ENCODE results near the gene VANGL2.

Gene VANGL2

GRCh38 chr1:160361814-160362167 lies 38.6 kb upstream of the VANGL2 start:
- no peaks in the 10 kb centered on the region for H3K4me1 ChIP-seq (ENCODE audit: control insufficient read depth, insufficient read depth, low read length, poor library complexity, severe bottlenecking)
- no peaks in the 10 kb centered on the region for H3K27me3 ChIP-seq (replicated peaks; ENCODE audit: control insufficient read depth, insufficient read depth, low read length, poor library complexity, severe bottlenecking)
- H3K27ac ChIP-seq (ENCODE audit: insufficient read depth, low read length, poor library complexity, severe bottlenecking): no peak overlapping the region
- H3K4me3 ChIP-seq (ENCODE audit: insufficient read depth, low read depth, low read length, poor library complexity, severe bottlenecking): no peak overlapping the region
- peaks cover 24% of the 10 kb centered on the region for H3K36me3 ChIP-seq (ENCODE audit: control insufficient read depth, insufficient read depth, low read length)
- no peaks in the 10 kb centered on the region for H3K9me3 ChIP-seq (ENCODE audit: control insufficient read depth, low read length)
- no peak for DNase-seq

- Histone ChIP-seq H3K27ac (ENCODE audit: insufficient read depth, low read length, poor library complexity, severe bottlenecking) (no peak overlapping the region), H3K9me3 (ENCODE audit: control insufficient read depth, low read length) (no peaks in the 10 kb centered on the region), H3K27me3 (replicated peaks; ENCODE audit: control insufficient read depth, insufficient read depth, low read length, poor library complexity, severe bottlenecking) (no peaks in the 10 kb centered on the region), H3K4me3 (ENCODE audit: insufficient read depth, low read depth, low read length, poor library complexity, severe bottlenecking) (no peak overlapping the region), H3K36me3 (ENCODE audit: control insufficient read depth, insufficient read depth, low read length) (peaks cover 18% of the 10 kb centered on the region), H3K4me1 (ENCODE audit: control insufficient read depth, insufficient read depth, low read length, poor library complexity, severe bottlenecking) (no peaks in the 10 kb centered on the region)
- no peak for DNase-seq
These were observed 38.0 kb upstream of the VANGL2 start for GRCh38 chr1:160362168-160362957.

GRCh38 chr1:160363010-160363409 lies 37.4 kb upstream of the VANGL2 start:
- H3K9me3 ChIP-seq (ENCODE audit: control insufficient read depth, low read length): no peaks in the 10 kb centered on the region
- no peak overlapping the region for H3K4me3 ChIP-seq (ENCODE audit: insufficient read depth, low read depth, low read length, poor library complexity, severe bottlenecking)
- no peaks in the 10 kb centered on the region for H3K27me3 ChIP-seq (replicated peaks; ENCODE audit: control insufficient read depth, insufficient read depth, low read length, poor library complexity, severe bottlenecking)
- DNase-seq: no peak
- no peaks in the 10 kb centered on the region for H3K4me1 ChIP-seq (ENCODE audit: control insufficient read depth, insufficient read depth, low read length, poor library complexity, severe bottlenecking)
- peaks cover 11% of the 10 kb centered on the region for H3K36me3 ChIP-seq (ENCODE audit: control insufficient read depth, insufficient read depth, low read length)
- H3K27ac ChIP-seq (ENCODE audit: insufficient read depth, low read length, poor library complexity, severe bottlenecking): no peak overlapping the region

GRCh38 chr1:160363951-160364735 lies 36.2 kb upstream of the VANGL2 start:
- H3K27ac ChIP-seq (ENCODE audit: insufficient read depth, low read length, poor library complexity, severe bottlenecking): no peak overlapping the region
- no peaks in the 10 kb centered on the region for H3K4me1 ChIP-seq (ENCODE audit: control insufficient read depth, insufficient read depth, low read length, poor library complexity, severe bottlenecking)
- H3K27me3 ChIP-seq (replicated peaks; ENCODE audit: control insufficient read depth, insufficient read depth, low read length, poor library complexity, severe bottlenecking): no peaks in the 10 kb centered on the region
- no peak overlapping the region for H3K4me3 ChIP-seq (ENCODE audit: insufficient read depth, low read depth, low read length, poor library complexity, severe bottlenecking)
- no peak for DNase-seq
- H3K36me3 ChIP-seq (ENCODE audit: control insufficient read depth, insufficient read depth, low read length): peaks cover 6% of the 10 kb centered on the region
- no peaks in the 10 kb centered on the region for H3K9me3 ChIP-seq (ENCODE audit: control insufficient read depth, low read length)

- H3K4me3 ChIP-seq (ENCODE audit: insufficient read depth, low read depth, low read length, poor library complexity, severe bottlenecking): no peak overlapping the region
- no peaks in the 10 kb centered on the region for H3K4me1 ChIP-seq (ENCODE audit: control insufficient read depth, insufficient read depth, low read length, poor library complexity, severe bottlenecking)
- peaks cover 4% of the 10 kb centered on the region for H3K36me3 ChIP-seq (ENCODE audit: control insufficient read depth, insufficient read depth, low read length)
- no peak for DNase-seq
- H3K9me3 ChIP-seq (ENCODE audit: control insufficient read depth, low read length): no peaks in the 10 kb centered on the region
- H3K27ac ChIP-seq (ENCODE audit: insufficient read depth, low read length, poor library complexity, severe bottlenecking): no peak overlapping the region
- no peaks in the 10 kb centered on the region for H3K27me3 ChIP-seq (replicated peaks; ENCODE audit: control insufficient read depth, insufficient read depth, low read length, poor library complexity, severe bottlenecking)
These were observed 35.0 kb upstream of the VANGL2 start for GRCh38 chr1:160365325-160365724.

GRCh38 chr1:160366731-160367515 lies 33.4 kb upstream of the VANGL2 start, which contains the start of gene NHLH1:
TSS of gene NHLH1 (plus strand) at chr1:160367071. CDS start at chr1:160370732, 3,661 bp downstream.
- Histone ChIP-seq H3K9me3 (ENCODE audit: control insufficient read depth, low read length) (no peaks in the 10 kb centered on the region), H3K27me3 (replicated peaks; ENCODE audit: control insufficient read depth, insufficient read depth, low read length, poor library complexity, severe bottlenecking) (no peaks in the 10 kb centered on the region), H3K27ac (ENCODE audit: insufficient read depth, low read length, poor library complexity, severe bottlenecking) (no peak within 1 kb of the TSS), H3K4me1 (ENCODE audit: control insufficient read depth, insufficient read depth, low read length, poor library complexity, severe bottlenecking) (no peaks in the 10 kb centered on the region), H3K36me3 (ENCODE audit: control insufficient read depth, insufficient read depth, low read length) (no peaks in the 10 kb centered on the region), H3K4me3 (ENCODE audit: insufficient read depth, low read depth, low read length, poor library complexity, severe bottlenecking) (no peak within 1 kb of the TSS)
- DNase-seq: no peak

GRCh38 chr1:160367516-160367900 lies 32.9 kb upstream of the VANGL2 start:
- H3K4me1 ChIP-seq (ENCODE audit: control insufficient read depth, insufficient read depth, low read length, poor library complexity, severe bottlenecking): no peaks in the 10 kb centered on the region
- H3K4me3 ChIP-seq (ENCODE audit: insufficient read depth, low read depth, low read length, poor library complexity, severe bottlenecking): no peak overlapping the region
- H3K36me3 ChIP-seq (ENCODE audit: control insufficient read depth, insufficient read depth, low read length): no peaks in the 10 kb centered on the region
- H3K27me3 ChIP-seq (replicated peaks; ENCODE audit: control insufficient read depth, insufficient read depth, low read length, poor library complexity, severe bottlenecking): no peaks in the 10 kb centered on the region
- no peak for DNase-seq
- no peaks in the 10 kb centered on the region for H3K9me3 ChIP-seq (ENCODE audit: control insufficient read depth, low read length)
- H3K27ac ChIP-seq (ENCODE audit: insufficient read depth, low read length, poor library complexity, severe bottlenecking): no peak overlapping the region

- no peak for DNase-seq
- H3K9me3 ChIP-seq (ENCODE audit: control insufficient read depth, low read length): no peaks in the 10 kb centered on the region
- H3K36me3 ChIP-seq (ENCODE audit: control insufficient read depth, insufficient read depth, low read length): no peaks in the 10 kb centered on the region
- no peaks in the 10 kb centered on the region for H3K4me1 ChIP-seq (ENCODE audit: control insufficient read depth, insufficient read depth, low read length, poor library complexity, severe bottlenecking)
- H3K27ac ChIP-seq (ENCODE audit: insufficient read depth, low read length, poor library complexity, severe bottlenecking): no peak overlapping the region
- H3K4me3 ChIP-seq (ENCODE audit: insufficient read depth, low read depth, low read length, poor library complexity, severe bottlenecking): no peak overlapping the region
- no peaks in the 10 kb centered on the region for H3K27me3 ChIP-seq (replicated peaks; ENCODE audit: control insufficient read depth, insufficient read depth, low read length, poor library complexity, severe bottlenecking)
These were observed 32.1 kb upstream of the VANGL2 start for GRCh38 chr1:160367934-160368923.

GRCh38 chr1:160369087-160369486 lies 31.3 kb upstream of the VANGL2 start:
- no peaks in the 10 kb centered on the region for H3K36me3 ChIP-seq (ENCODE audit: control insufficient read depth, insufficient read depth, low read length)
- no peaks in the 10 kb centered on the region for H3K9me3 ChIP-seq (ENCODE audit: control insufficient read depth, low read length)
- no peaks in the 10 kb centered on the region for H3K4me1 ChIP-seq (ENCODE audit: control insufficient read depth, insufficient read depth, low read length, poor library complexity, severe bottlenecking)
- H3K4me3 ChIP-seq (ENCODE audit: insufficient read depth, low read depth, low read length, poor library complexity, severe bottlenecking): no peak overlapping the region
- DNase-seq: no peak
- no peaks in the 10 kb centered on the region for H3K27me3 ChIP-seq (replicated peaks; ENCODE audit: control insufficient read depth, insufficient read depth, low read length, poor library complexity, severe bottlenecking)
- no peak overlapping the region for H3K27ac ChIP-seq (ENCODE audit: insufficient read depth, low read length, poor library complexity, severe bottlenecking)

Measured in effector memory CD4-positive, alpha-beta T cell (primary cell).